ENCODE results near the gene ITCH.

ITCH gene

DNA sequence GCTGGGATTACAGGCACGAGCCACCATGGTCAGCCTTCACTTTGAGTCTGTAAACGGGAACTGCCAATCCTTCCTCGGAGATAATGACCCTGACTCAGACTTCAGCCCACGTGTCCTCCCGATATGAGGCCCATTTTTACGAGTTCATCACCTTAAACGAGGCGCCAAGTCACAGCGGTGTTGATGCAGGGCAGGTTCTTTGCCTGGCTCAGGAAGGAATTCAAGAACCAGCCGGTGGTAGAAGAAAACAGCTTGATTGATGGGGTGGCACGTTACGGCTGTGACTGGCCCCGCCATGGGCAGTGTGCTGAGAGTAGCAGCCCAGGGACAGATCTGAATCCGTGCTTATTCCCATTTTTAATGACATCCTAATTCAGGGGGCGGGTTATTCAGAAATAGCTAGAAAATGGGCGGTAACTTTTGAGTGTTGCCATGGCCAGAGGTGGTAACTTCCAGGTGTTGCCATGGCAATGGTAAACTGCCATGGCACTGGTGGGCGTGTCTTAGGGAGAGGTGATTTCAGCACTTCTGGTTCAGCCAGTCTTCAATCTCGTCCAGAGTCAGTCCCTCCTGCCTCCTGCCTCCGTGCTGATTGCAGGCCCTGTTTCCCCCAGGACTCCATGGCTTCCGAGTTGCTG, 186.3 kb downstream of the ITCH start (continued):
- TF ChIP-seq ZNF549 (tag by site-specific recombination; IDR thresholded peaks at IDR 0.05) = no peak
- TF ChIP-seq KLF7 (tag by site-specific recombination; IDR thresholded peaks at IDR 0.05; ENCODE audit: borderline replicate concordance) = no peak

DNA sequence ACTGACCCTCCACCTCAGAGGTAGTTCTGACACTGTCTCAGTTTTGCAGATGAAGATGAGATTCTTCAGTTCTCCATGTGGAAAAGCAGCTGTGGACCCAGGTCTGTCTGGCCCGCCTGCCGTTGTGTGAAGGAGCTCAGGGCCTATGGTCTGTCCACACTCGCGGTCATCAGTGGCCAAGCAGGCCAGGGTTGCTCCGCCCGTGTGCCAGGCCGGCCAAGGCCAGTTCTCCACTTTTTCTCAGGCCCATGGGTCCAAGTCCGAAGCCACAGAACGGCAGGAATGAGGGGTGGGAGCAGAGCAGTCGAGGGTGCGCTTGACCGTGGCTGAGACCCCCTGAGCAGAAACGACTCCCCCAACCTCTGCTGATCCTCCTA, 186.8 kb downstream of the ITCH start:
- POLR2A ChIA-PET = interaction anchor here (0.6 kb wide), 1 partner anchor 125 kb away, joined by 3 read pairs; no protein-coding TSS in a partner anchor
- CTCF ChIA-PET = interaction anchor here (1.1 kb wide), 1 partner anchor 11 kb away, joined by 4 read pairs; no protein-coding TSS in a partner anchor
- no peak for TF ChIP-seq KLF9 (tag by site-specific recombination; IDR thresholded peaks at IDR 0.05; ENCODE audit: low read depth)
- TF ChIP-seq, protein P1, sequence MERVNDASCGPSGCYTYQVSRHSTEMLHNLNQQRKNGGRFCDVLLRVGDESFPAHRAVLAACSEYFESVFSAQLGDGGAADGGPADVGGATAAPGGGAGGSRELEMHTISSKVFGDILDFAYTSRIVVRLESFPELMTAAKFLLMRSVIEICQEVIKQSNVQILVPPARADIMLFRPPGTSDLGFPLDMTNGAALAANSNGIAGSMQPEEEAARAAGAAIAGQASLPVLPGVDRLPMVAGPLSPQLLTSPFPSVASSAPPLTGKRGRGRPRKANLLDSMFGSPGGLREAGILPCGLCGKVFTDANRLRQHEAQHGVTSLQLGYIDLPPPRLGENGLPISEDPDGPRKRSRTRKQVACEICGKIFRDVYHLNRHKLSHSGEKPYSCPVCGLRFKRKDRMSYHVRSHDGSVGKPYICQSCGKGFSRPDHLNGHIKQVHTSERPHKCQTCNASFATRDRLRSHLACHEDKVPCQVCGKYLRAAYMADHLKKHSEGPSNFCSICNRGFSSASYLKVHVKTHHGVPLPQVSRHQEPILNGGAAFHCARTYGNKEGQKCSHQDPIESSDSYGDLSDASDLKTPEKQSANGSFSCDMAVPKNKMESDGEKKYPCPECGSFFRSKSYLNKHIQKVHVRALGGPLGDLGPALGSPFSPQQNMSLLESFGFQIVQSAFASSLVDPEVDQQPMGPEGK (tag by site-specific recombination; IDR thresholded peaks at IDR 0.05) = no peak
- no peak for TF ChIP-seq ZXDB (tag by site-specific recombination; IDR thresholded peaks at IDR 0.05)
- no peak for TF ChIP-seq ZNF623 (tag by site-specific recombination; IDR thresholded peaks at IDR 0.05)
- TF ChIP-seq, protein P2, sequence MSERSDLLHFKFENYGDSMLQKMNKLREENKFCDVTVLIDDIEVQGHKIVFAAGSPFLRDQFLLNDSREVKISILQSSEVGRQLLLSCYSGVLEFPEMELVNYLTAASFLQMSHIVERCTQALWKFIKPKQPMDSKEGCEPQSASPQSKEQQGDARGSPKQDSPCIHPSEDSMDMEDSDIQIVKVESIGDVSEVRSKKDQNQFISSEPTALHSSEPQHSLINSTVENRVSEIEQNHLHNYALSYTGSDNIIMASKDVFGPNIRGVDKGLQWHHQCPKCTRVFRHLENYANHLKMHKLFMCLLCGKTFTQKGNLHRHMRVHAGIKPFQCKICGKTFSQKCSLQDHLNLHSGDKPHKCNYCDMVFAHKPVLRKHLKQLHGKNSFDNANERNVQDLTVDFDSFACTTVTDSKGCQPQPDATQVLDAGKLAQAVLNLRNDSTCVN (tag by site-specific recombination; optimal IDR thresholded peaks at IDR 0.05) = no peak
- TF ChIP-seq ZNF114 (tag by site-specific recombination; IDR thresholded peaks at IDR 0.05) = no peak
- no peak for TF ChIP-seq ZNF248 (tag by site-specific recombination; IDR thresholded peaks at IDR 0.05)
- TF ChIP-seq, protein P3, sequence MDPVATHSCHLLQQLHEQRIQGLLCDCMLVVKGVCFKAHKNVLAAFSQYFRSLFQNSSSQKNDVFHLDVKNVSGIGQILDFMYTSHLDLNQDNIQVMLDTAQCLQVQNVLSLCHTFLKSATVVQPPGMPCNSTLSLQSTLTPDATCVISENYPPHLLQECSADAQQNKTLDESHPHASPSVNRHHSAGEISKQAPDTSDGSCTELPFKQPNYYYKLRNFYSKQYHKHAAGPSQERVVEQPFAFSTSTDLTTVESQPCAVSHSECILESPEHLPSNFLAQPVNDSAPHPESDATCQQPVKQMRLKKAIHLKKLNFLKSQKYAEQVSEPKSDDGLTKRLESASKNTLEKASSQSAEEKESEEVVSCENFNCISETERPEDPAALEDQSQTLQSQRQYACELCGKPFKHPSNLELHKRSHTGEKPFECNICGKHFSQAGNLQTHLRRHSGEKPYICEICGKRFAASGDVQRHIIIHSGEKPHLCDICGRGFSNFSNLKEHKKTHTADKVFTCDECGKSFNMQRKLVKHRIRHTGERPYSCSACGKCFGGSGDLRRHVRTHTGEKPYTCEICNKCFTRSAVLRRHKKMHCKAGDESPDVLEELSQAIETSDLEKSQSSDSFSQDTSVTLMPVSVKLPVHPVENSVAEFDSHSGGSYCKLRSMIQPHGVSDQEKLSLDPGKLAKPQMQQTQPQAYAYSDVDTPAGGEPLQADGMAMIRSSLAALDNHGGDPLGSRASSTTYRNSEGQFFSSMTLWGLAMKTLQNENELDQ (tag by site-specific recombination; IDR thresholded peaks at IDR 0.05; ENCODE audit: low read depth) = no peak

DNA sequence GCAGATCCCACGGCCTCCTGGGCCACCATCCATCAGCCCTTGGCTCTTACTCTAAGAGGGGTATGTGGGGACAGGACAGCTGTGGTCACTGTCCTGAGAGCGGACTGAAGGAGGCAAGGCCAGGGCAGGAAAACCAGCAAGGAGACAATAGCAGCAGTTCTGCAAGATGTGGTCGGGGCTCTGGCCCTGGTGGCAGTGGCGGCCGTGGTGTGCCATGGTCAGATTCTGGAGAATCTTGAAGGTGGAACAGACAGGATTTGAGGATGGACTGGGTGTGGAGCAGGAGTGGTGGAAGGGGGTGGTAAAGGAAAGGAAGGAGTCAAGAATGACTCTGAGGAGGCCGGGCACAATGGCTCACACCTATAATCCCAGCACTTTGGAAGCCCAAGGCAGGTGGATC, 189.5 kb downstream of the ITCH start:
- Histone ChIP-seq H3K36me3 (ENCODE audit: control insufficient read depth in 2 of 2, insufficient read depth in 1 of 2, low read length in 2 of 2) (no peaks in the 10 kb centered on the region; a peak in 1 of 3 replicates), H3K27ac (ENCODE audit: extremely low read depth, low read depth, low read length) (no peak overlapping the region), H3K4me3 (ENCODE audit: low read depth, low read length) (no peak overlapping the region), H3K4me1 (ENCODE audit: control insufficient read depth, insufficient read depth, low read length) (no peaks in the 10 kb centered on the region), H3K9me3 (ENCODE audit: control insufficient read depth, insufficient read depth, low read depth, low read length) (no peaks in the 10 kb centered on the region)
- TF ChIP-seq ZNF155 (tag by site-specific recombination; IDR thresholded peaks at IDR 0.05) (no peak), ZBTB7A (tag by site-specific recombination; IDR thresholded peaks at IDR 0.05; ENCODE audit: low read depth) (no peak), SCRT2 (tag by site-specific recombination; IDR thresholded peaks at IDR 0.05) (no peak)
- TF ChIP-seq, protein P4, sequence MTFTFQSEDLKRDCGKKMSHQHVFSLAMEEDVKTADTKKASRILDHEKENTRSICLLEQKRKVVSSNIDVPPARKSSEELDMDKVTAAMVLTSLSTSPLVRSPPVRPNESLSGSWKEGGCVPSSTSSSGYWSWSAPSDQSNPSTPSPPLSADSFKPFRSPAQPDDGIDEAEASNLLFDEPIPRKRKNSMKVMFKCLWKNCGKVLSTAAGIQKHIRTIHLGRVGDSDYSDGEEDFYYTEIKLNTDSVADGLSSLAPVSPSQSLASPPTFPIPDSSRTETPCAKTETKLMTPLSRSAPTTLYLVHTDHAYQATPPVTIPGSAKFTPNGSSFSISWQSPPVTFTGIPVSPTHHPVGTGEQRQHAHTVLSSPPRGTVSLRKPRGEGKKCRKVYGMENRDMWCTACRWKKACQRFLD (tag by site-specific recombination; IDR thresholded peaks at IDR 0.05) = no peak
- ChIA-PET CTCF (no interaction called here), POLR2A (no interaction called here)

More for the DNA sequence above, 186.8 kb downstream of the ITCH start:
- Histone ChIP-seq H3K9me3 (ENCODE audit: control insufficient read depth, insufficient read depth, low read depth, low read length) (no peaks in the 10 kb centered on the region), H3K36me3 (ENCODE audit: control insufficient read depth in 2 of 2, insufficient read depth in 1 of 2, low read length in 2 of 2) (no peaks in the 10 kb centered on the region), H3K4me3 (ENCODE audit: low read depth, low read length) (no peak overlapping the region), H3K4me1 (ENCODE audit: control insufficient read depth, insufficient read depth, low read length) (no peaks in the 10 kb centered on the region), H3K27ac (ENCODE audit: extremely low read depth, low read depth, low read length) (no peak overlapping the region)
